ENCODE results near the gene ADK.
"Not testable (repeated sequence)": the region's sequence is repeated elsewhere in the genome, so short reads cannot be mapped to it uniquely, and the experiment has no call there.

ADK gene

GRCh38 chr10:74300074-74300621 lies 149.1 kb downstream of the ADK start:
- not testable (repeated sequence) for DNase-seq (ENCODE audit: low read depth)

- no peak for DNase-seq (ENCODE audit: low read depth)
Measured at GRCh38 chr10:74300666-74301065, 149.6 kb downstream of the ADK start.

GRCh38 chr10:74305730-74306129 lies 154.7 kb downstream of the ADK start:
- DNase-seq (ENCODE audit: low read depth) = no peak

GRCh38 chr10:74306227-74306982 lies 155.4 kb downstream of the ADK start:
- DNase-seq (ENCODE audit: low read depth) = peak; percentile 48

- DNase-seq (ENCODE audit: low read depth) = no peak
Measured at GRCh38 chr10:74307061-74307651, 156.1 kb downstream of the ADK start.

GRCh38 chr10:74310652-74311257 lies 159.7 kb downstream of the ADK start:
- peak; percentile 32 for DNase-seq (ENCODE audit: low read depth)

GRCh38 chr10:74314166-74314565 lies 163.1 kb downstream of the ADK start:
- peak; percentile 17 for DNase-seq (ENCODE audit: low read depth)

GRCh38 chr10:74320026-74320425 lies 169.0 kb downstream of the ADK start:
- no peak for DNase-seq (ENCODE audit: low read depth)

- no peak for DNase-seq (ENCODE audit: low read depth)
Measured at GRCh38 chr10:74320717-74321116, 169.7 kb downstream of the ADK start.

GRCh38 chr10:74322141-74322540 lies 171.1 kb downstream of the ADK start:
- no peak for DNase-seq (ENCODE audit: low read depth)

GRCh38 chr10:74322565-74322964 lies 171.5 kb downstream of the ADK start:
- no peak for DNase-seq (ENCODE audit: low read depth)

GRCh38 chr10:74328388-74328787 lies 177.4 kb downstream of the ADK start:
- no peak for DNase-seq (ENCODE audit: low read depth)

- DNase-seq (ENCODE audit: low read depth) = no peak
Measured at GRCh38 chr10:74329873-74330272, 178.9 kb downstream of the ADK start.

- DNase-seq (ENCODE audit: low read depth) = no peak
Measured at GRCh38 chr10:74330646-74331045, 179.6 kb downstream of the ADK start.

- peak; percentile 60 for DNase-seq (ENCODE audit: low read depth)
Measured at GRCh38 chr10:74332398-74332797, 181.4 kb downstream of the ADK start.

- DNase-seq (ENCODE audit: low read depth) = peak; percentile 66
Measured at GRCh38 chr10:74333174-74333573, 182.2 kb downstream of the ADK start.

GRCh38 chr10:74334221-74334620 lies 183.2 kb downstream of the ADK start:
- DNase-seq (ENCODE audit: low read depth) = no peak

- no peak for DNase-seq (ENCODE audit: low read depth)
Measured at GRCh38 chr10:74335501-74335900, 184.5 kb downstream of the ADK start.

- DNase-seq (ENCODE audit: low read depth) = no peak
Measured at GRCh38 chr10:74337330-74338016, 186.5 kb downstream of the ADK start.

GRCh38 chr10:74342991-74343390 lies 192.0 kb downstream of the ADK start:
- DNase-seq (ENCODE audit: low read depth) = no peak

- no peak for DNase-seq (ENCODE audit: low read depth)
Measured at GRCh38 chr10:74343804-74344203, 192.8 kb downstream of the ADK start.

GRCh38 chr10:74344306-74344705 lies 193.3 kb downstream of the ADK start:
- no peak for DNase-seq (ENCODE audit: low read depth)

GRCh38 chr10:74347522-74347921 lies 196.5 kb downstream of the ADK start:
- no peak for DNase-seq (ENCODE audit: low read depth)

Data from iris pigment epithelial cell (primary cell).